SK-N-SH (cell line): ENCODE measurements around the gene POPDC3. TPM values are rescaled to one million over a fixed set of nuclear protein-coding genes. Genes with fewer than 3 reads are reported as not detected.
A peak's percentile ranks its signal among the peaks of the same experiment; 100 is the strongest.

ENCODE experiments used
- CTCF ChIA-PET: fragments of 300-600, 350-600 bp; formaldehyde crosslinking; extraction: SDS; loops from one replicate; lab custom pipeline; 2021; lab: Yijun Ruan, JAX
- POLR2A ChIA-PET: fragments of 350-600 bp; sonication (Branson Sonifier 250); formaldehyde crosslinking; extraction: SDS; loops from one replicate; lab custom pipeline; 2020; ENCODE audit warnings: antibody characterized with exemption, inconsistent platforms; lab: Yijun Ruan, JAX
- DNase-seq: peaks from one replicate; pipeline ENCODE4 v3.0.0; 2012
- H2AFZ ChIP-seq: fragments of 200-600 bp; sonication (generic); 2 replicates; pipeline ENCODE4 v1.8.1; 2016; ENCODE audit warnings: antibody characterized with exemption, mild to moderate bottlenecking, low read depth
- H3F3A ChIP-seq: fragments of 200-600 bp; sonication (generic); replicated peaks from 2 replicates; pipeline ENCODE3; 2016; ENCODE audit warnings: antibody characterized with exemption, mild to moderate bottlenecking; ENCODE audit not compliant: insufficient read depth
- H3K27ac ChIP-seq, 2 experiments: fragments of 200-500 bp in 1 of 2; fragments of 200-600 bp in 1 of 2; sonication (Bioruptor generic) in 1 of 2; sonication (generic), shearing (Covaris generic) in 1 of 2; 2 replicates each; pipeline versions ENCODE4 v1.5.1 to v1.6.1; 2014 to 2016; ENCODE audit warnings: low read depth in 2 of 2, inconsistent platforms in 1 of 2, low read length in 1 of 2, mild to moderate bottlenecking in 1 of 2, mixed read lengths in 1 of 2
- H3K27me3 ChIP-seq: fragments of 200-600 bp; sonication (generic), shearing (Covaris generic); 2 replicates; pipeline ENCODE4 v1.6.1; 2016; ENCODE audit warnings: mixed run types; ENCODE audit not compliant: insufficient read depth
- H3K36me3 ChIP-seq, 2 experiments: fragments of 200-500 bp in 1 of 2; fragments of 200-600 bp in 1 of 2; sonication (Bioruptor generic) in 1 of 2; sonication (generic) in 1 of 2; replicated peaks in 1 of 2; 2 replicates each; pipeline versions ENCODE3 to v1.5.1; 2014 to 2016; ENCODE audit warnings: low read length in 1 of 2, mild to moderate bottlenecking in 1 of 2; ENCODE audit not compliant: insufficient read depth in 2 of 2, control insufficient read depth in 1 of 2
- H3K4me1 ChIP-seq, 2 experiments: fragments of 200-500 bp in 1 of 2; fragments of 200-600 bp in 1 of 2; sonication (Bioruptor generic) in 1 of 2; sonication (generic), shearing (Covaris generic) in 1 of 2; 2 replicates each; pipeline versions ENCODE4 v1.5.1 to v1.6.1; 2014 to 2016; ENCODE audit warnings: low read depth in 1 of 2, low read length in 1 of 2, mixed run types in 1 of 2; ENCODE audit not compliant: insufficient read depth in 2 of 2, control insufficient read depth in 1 of 2
- H3K4me2 ChIP-seq: fragments of 200-600 bp; sonication (generic), shearing (Covaris generic); 2 replicates; pipeline ENCODE4 v1.6.1; 2017; ENCODE audit warnings: mixed run types
- H3K4me3 ChIP-seq, 2 experiments: fragments of 200-500 bp in 1 of 2; fragments of 200-600 bp in 1 of 2; sonication (Bioruptor generic) in 1 of 2; sonication (generic), shearing (Covaris generic) in 1 of 2; 2 replicates each; pipeline versions ENCODE4 v1.5.1 to v1.8.1; 2014 to 2016; ENCODE audit warnings: low read depth in 2 of 2, inconsistent platforms in 1 of 2, low read length in 1 of 2, mild to moderate bottlenecking in 1 of 2, mixed read lengths in 1 of 2, moderate library complexity in 1 of 2
- H3K79me2 ChIP-seq: fragments of 200-600 bp; sonication (generic); 2 replicates; pipeline ENCODE4 v1.8.1; 2017; ENCODE audit warnings: mild to moderate bottlenecking; ENCODE audit not compliant: insufficient read depth
- H3K9ac ChIP-seq: fragments of 200-600 bp; sonication (generic); 2 replicates; pipeline ENCODE4 v1.6.1; 2017; ENCODE audit warnings: mixed run types
- H3K9me2 ChIP-seq: fragments of 200-600 bp; sonication (generic); 2 replicates; pipeline ENCODE4 v1.6.1; 2017; ENCODE audit warnings: mixed run types
- H3K9me3 ChIP-seq: fragments of 200-600 bp; sonication (generic); 2 replicates; pipeline ENCODE4 v1.6.1; 2017; ENCODE audit warnings: mixed run types, mild to moderate bottlenecking, moderate library complexity
- H4K20me1 ChIP-seq: fragments of 200-600 bp; sonication (generic); 2 replicates; pipeline ENCODE4 v1.6.1; 2017; ENCODE audit warnings: mild to moderate bottlenecking, mixed run types; ENCODE audit not compliant: insufficient read depth
- NFIC ChIP-seq: IDR thresholded peaks from 2 replicates; pipeline ENCODE4 v1.4.0; 2012; ENCODE audit warnings: borderline replicate concordance
- POLR2AphosphoS5 ChIP-seq: IDR thresholded peaks from 2 replicates; pipeline ENCODE4 v1.6.1; 2012; ENCODE audit warnings: low read depth, low read length
- RAD21 ChIP-seq: IDR thresholded peaks from 2 replicates; pipeline ENCODE4 v1.6.1; 2012; ENCODE audit warnings: mild to moderate bottlenecking, low read length
- RCOR1 ChIP-seq: fragments of 150-350 bp; IDR thresholded peaks from 2 replicates; pipeline ENCODE4 v1.6.1; 2017; ENCODE audit warnings: antibody characterized with exemption, low read length
- SIN3A ChIP-seq: IDR thresholded peaks from 2 replicates; pipeline ENCODE4 v1.6.1; 2012; ENCODE audit warnings: low read depth, mild to moderate bottlenecking, low read length, moderate library complexity, borderline replicate concordance
- SMC3 ChIP-seq: IDR thresholded peaks from 2 replicates; pipeline ENCODE4 v1.6.1; 2012; ENCODE audit warnings: low read depth, low read length, improper control_type of control experiment
- TCF12 ChIP-seq: IDR thresholded peaks from 2 replicates; pipeline ENCODE4 v1.4.0; 2012
- WGBS: methylation state at CpG from one replicate; pipeline ENCODE4 v1.1.6; 2017; ENCODE audit warnings: low lambda C conversion rate; 5-methylcytosine and 5-hydroxymethylcytosine counted together
- polyA plus RNA-seq, 3 experiments: library from polyadenylated mRNA; depleted of rRNA; stranded (reverse); fragments of >200 nt; gene quantifications; 2 replicates each; pipeline ENCODE4 v1.2.3, GENCODE V29; 2012
- TF ChIP-seq, protein P1 (sequence below): fragments of 200-600 bp; sonication (generic); IDR thresholded peaks from 2 replicates; pipeline ENCODE4 v1.6.1; 2017; ENCODE audit warnings: antibody characterized with exemption, mild to moderate bottlenecking, moderate library complexity
- TF ChIP-seq, protein P2 (sequence below): IDR thresholded peaks from 2 replicates; pipeline ENCODE4 v1.6.1; 2012; ENCODE audit warnings: mild to moderate bottlenecking, low read depth, low read length, moderate library complexity
- TF ChIP-seq, protein P3 (sequence below): IDR thresholded peaks from 2 replicates; pipeline ENCODE4 v1.4.0; 2012; ENCODE audit warnings: low read depth

The POPDC3 gene
- polyA plus RNA-seq, 1 of the 3 experiments (the other 2 are of a cell fraction), result 19.0 TPM

DNA sequence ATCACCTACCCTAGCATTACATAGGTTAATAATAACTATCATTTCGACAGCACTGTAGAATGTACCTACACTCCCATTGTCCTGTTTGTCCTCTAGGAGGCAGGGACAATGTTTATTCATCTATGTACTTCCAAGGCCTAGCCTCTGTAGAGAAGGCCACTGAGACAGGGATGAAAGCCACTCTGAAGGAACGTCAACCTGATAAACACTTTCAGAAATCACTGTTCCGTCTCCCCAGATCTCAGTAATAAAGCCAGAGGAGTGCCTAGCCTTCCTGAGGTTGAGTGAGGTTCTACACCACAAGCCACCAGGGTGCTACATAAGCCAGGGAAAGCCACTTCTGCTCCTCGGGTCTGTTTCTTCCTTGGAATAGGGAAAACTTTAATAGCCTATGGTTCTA, 44.8 kb downstream of the POPDC3 start:
- TF ChIP-seq, protein P1, sequence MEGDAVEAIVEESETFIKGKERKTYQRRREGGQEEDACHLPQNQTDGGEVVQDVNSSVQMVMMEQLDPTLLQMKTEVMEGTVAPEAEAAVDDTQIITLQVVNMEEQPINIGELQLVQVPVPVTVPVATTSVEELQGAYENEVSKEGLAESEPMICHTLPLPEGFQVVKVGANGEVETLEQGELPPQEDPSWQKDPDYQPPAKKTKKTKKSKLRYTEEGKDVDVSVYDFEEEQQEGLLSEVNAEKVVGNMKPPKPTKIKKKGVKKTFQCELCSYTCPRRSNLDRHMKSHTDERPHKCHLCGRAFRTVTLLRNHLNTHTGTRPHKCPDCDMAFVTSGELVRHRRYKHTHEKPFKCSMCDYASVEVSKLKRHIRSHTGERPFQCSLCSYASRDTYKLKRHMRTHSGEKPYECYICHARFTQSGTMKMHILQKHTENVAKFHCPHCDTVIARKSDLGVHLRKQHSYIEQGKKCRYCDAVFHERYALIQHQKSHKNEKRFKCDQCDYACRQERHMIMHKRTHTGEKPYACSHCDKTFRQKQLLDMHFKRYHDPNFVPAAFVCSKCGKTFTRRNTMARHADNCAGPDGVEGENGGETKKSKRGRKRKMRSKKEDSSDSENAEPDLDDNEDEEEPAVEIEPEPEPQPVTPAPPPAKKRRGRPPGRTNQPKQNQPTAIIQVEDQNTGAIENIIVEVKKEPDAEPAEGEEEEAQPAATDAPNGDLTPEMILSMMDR, result peak; percentile 52
- peak; percentile 66 for TF ChIP-seq RAD21
- TF ChIP-seq RCOR1, result no peak
- peak; percentile 30; the same call in 1 of the 2 replicates for TF ChIP-seq SMC3
- Histone ChIP-seq H3K4me3 (peak overlapping the region in 1 of 2 experiments; percentile 31; a peak in 2 of 4 replicates), H3K79me2 (peaks cover 28% of the 10 kb centered on the region), H3K9ac (no peak overlapping the region), H3K27me3 (no peaks in the 10 kb centered on the region), H3K4me1 (peaks cover 0 to 8% of the 10 kb centered on the region in 2 experiments; a peak in 2 of 4 replicates), H3K36me3 (peaks cover 0 to 8% of the 10 kb centered on the region in 2 experiments), H3K9me3 (no peaks in the 10 kb centered on the region), H4K20me1 (no peaks in the 10 kb centered on the region), H3K4me2 (peak overlapping the region; percentile 92), H3K9me2 (no peaks in the 10 kb centered on the region), H3F3A (no peaks in the 10 kb centered on the region), H3K27ac (no peak overlapping the region; a peak in 1 of 4 replicates), H2AFZ (no peak overlapping the region)
- CTCF ChIA-PET, result interaction anchor here (1.0 to 1.9 kb wide), 2 partner anchors 29 to 268 kb away, joined by 3 to 8 read pairs; partner anchors contain the start of gene PREP
- POLR2A ChIA-PET, result no interaction called here
- DNase-seq, result peak; percentile 51
- 66% methylated on average over 4 of the region's 4 CpGs for WGBS

DNA sequence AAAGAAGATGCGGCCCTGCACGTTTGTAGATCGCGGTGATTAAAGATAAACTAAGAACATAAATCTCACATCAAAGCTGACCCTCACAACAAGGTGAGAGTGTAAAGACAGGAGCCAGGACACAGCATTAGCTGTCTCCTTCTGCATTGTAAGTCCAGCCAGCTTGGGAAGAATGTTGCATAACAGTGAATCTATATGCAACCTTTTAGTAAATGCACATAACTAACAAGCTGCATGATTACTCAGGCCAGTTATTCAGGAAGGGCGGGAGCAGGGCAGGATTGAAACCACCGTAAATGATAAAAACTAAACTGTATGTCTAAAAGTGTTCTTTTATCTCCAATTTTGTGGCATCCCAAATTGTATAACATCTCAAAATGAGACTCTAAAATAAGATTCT, 57.1 kb downstream of the POPDC3 start:
- H3K27ac ChIP-seq, result no peak overlapping the region
- no peaks in the 10 kb centered on the region for H3K9me2 ChIP-seq
- no peaks in the 10 kb centered on the region for H3K27me3 ChIP-seq
- H3K9me3 ChIP-seq, result no peaks in the 10 kb centered on the region
- peaks cover 16 to 20% of the 10 kb centered on the region in 2 experiments for H3K36me3 ChIP-seq
- H3K79me2 ChIP-seq, result no peaks in the 10 kb centered on the region
- WGBS, result 82% methylated on average over 6 of the region's 6 CpGs
- H3K4me3 ChIP-seq, result no peak overlapping the region
- ChIA-PET CTCF (interaction anchor here (0.8 to 2.2 kb wide), 3 partner anchors 35 to 271 kb away, joined by 3 to 11 read pairs (median 3); no protein-coding TSS in a partner anchor), POLR2A (no interaction called here)
- H3K9ac ChIP-seq, result no peak overlapping the region
- TF ChIP-seq TCF12 (no peak), POLR2AphosphoS5 (no peak), SMC3 (no peak), SIN3A (no peak), NFIC (no peak)
- TF ChIP-seq, protein P1, result no peak
- TF ChIP-seq, protein P2, sequence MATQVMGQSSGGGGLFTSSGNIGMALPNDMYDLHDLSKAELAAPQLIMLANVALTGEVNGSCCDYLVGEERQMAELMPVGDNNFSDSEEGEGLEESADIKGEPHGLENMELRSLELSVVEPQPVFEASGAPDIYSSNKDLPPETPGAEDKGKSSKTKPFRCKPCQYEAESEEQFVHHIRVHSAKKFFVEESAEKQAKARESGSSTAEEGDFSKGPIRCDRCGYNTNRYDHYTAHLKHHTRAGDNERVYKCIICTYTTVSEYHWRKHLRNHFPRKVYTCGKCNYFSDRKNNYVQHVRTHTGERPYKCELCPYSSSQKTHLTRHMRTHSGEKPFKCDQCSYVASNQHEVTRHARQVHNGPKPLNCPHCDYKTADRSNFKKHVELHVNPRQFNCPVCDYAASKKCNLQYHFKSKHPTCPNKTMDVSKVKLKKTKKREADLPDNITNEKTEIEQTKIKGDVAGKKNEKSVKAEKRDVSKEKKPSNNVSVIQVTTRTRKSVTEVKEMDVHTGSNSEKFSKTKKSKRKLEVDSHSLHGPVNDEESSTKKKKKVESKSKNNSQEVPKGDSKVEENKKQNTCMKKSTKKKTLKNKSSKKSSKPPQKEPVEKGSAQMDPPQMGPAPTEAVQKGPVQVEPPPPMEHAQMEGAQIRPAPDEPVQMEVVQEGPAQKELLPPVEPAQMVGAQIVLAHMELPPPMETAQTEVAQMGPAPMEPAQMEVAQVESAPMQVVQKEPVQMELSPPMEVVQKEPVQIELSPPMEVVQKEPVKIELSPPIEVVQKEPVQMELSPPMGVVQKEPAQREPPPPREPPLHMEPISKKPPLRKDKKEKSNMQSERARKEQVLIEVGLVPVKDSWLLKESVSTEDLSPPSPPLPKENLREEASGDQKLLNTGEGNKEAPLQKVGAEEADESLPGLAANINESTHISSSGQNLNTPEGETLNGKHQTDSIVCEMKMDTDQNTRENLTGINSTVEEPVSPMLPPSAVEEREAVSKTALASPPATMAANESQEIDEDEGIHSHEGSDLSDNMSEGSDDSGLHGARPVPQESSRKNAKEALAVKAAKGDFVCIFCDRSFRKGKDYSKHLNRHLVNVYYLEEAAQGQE, result no peak
- TF ChIP-seq, protein P3, sequence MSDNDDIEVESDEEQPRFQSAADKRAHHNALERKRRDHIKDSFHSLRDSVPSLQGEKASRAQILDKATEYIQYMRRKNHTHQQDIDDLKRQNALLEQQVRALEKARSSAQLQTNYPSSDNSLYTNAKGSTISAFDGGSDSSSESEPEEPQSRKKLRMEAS, result no peak
- no peaks in the 10 kb centered on the region for H3K4me1 ChIP-seq
- H3F3A ChIP-seq, result no peaks in the 10 kb centered on the region
- no peak overlapping the region for H3K4me2 ChIP-seq
- no peaks in the 10 kb centered on the region for H4K20me1 ChIP-seq
- DNase-seq, result no peak
- no peak overlapping the region for H2AFZ ChIP-seq
